NCI-H446 (cell line): ENCODE results near the gene ARL6IP6.

Experiments
- DNase-seq, 2 experiments: peaks; one replicate each; lab custom pipeline; 2025; lab: John Stamatoyannopoulos, UW

Gene ARL6IP6

GRCh38 chr2:152804687-152805408, 86.4 kb downstream of the ARL6IP6 start:
- no peak for DNase-seq

GRCh38 chr2:152811916-152812315, 93.5 kb downstream of the ARL6IP6 start:
- DNase-seq = no peak
